ENCODE data around the gene NNT.

GRCh38 chr5:43637416-43637815, 34.4 kb downstream of the NNT start:
- TF ChIP-seq CTCF (IDR thresholded peaks at IDR 0.05 in 2 of 3, conservative IDR thresholded peaks at IDR 0.05 in 1 of 3; ENCODE audit: control insufficient read depth in 2 of 3, extremely low read depth in 1 of 3, insufficient read depth in 1 of 3, low read depth in 3 of 3, low read length in 3 of 3): no peak
- TF ChIP-seq, protein P1, sequence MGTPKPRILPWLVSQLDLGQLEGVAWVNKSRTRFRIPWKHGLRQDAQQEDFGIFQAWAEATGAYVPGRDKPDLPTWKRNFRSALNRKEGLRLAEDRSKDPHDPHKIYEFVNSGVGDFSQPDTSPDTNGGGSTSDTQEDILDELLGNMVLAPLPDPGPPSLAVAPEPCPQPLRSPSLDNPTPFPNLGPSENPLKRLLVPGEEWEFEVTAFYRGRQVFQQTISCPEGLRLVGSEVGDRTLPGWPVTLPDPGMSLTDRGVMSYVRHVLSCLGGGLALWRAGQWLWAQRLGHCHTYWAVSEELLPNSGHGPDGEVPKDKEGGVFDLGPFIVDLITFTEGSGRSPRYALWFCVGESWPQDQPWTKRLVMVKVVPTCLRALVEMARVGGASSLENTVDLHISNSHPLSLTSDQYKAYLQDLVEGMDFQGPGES (IDR thresholded peaks at IDR 0.05): no peak
- TF ChIP-seq, protein P2, sequence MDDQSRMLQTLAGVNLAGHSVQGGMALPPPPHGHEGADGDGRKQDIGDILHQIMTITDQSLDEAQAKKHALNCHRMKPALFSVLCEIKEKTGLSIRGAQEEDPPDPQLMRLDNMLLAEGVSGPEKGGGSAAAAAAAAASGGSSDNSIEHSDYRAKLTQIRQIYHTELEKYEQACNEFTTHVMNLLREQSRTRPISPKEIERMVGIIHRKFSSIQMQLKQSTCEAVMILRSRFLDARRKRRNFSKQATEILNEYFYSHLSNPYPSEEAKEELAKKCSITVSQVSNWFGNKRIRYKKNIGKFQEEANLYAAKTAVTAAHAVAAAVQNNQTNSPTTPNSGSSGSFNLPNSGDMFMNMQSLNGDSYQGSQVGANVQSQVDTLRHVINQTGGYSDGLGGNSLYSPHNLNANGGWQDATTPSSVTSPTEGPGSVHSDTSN (IDR thresholded peaks at IDR 0.05; ENCODE audit: insufficient replicate concordance, low read depth, low read length): no peak
- TF ChIP-seq, protein P3, sequence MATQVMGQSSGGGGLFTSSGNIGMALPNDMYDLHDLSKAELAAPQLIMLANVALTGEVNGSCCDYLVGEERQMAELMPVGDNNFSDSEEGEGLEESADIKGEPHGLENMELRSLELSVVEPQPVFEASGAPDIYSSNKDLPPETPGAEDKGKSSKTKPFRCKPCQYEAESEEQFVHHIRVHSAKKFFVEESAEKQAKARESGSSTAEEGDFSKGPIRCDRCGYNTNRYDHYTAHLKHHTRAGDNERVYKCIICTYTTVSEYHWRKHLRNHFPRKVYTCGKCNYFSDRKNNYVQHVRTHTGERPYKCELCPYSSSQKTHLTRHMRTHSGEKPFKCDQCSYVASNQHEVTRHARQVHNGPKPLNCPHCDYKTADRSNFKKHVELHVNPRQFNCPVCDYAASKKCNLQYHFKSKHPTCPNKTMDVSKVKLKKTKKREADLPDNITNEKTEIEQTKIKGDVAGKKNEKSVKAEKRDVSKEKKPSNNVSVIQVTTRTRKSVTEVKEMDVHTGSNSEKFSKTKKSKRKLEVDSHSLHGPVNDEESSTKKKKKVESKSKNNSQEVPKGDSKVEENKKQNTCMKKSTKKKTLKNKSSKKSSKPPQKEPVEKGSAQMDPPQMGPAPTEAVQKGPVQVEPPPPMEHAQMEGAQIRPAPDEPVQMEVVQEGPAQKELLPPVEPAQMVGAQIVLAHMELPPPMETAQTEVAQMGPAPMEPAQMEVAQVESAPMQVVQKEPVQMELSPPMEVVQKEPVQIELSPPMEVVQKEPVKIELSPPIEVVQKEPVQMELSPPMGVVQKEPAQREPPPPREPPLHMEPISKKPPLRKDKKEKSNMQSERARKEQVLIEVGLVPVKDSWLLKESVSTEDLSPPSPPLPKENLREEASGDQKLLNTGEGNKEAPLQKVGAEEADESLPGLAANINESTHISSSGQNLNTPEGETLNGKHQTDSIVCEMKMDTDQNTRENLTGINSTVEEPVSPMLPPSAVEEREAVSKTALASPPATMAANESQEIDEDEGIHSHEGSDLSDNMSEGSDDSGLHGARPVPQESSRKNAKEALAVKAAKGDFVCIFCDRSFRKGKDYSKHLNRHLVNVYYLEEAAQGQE (IDR thresholded peaks at IDR 0.05; ENCODE audit: low read depth, low read length): no peak
- no peak for TF ChIP-seq E2F4 (IDR thresholded peaks at IDR 0.05; ENCODE audit: low read depth, low read length)
- TF ChIP-seq, protein P4, sequence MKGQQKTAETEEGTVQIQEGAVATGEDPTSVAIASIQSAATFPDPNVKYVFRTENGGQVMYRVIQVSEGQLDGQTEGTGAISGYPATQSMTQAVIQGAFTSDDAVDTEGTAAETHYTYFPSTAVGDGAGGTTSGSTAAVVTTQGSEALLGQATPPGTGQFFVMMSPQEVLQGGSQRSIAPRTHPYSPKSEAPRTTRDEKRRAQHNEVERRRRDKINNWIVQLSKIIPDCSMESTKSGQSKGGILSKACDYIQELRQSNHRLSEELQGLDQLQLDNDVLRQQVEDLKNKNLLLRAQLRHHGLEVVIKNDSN (IDR thresholded peaks at IDR 0.05; ENCODE audit: borderline replicate concordance, extremely low read length, insufficient read depth, low read depth, low read length): no peak
- no peak for TF ChIP-seq POLR2A (IDR thresholded peaks at IDR 0.05; ENCODE audit: low read depth, low read length)
- no peak for TF ChIP-seq SIN3A (IDR thresholded peaks at IDR 0.05; ENCODE audit: low read depth, low read length)
- no peak for TF ChIP-seq TCF7 (IDR thresholded peaks at IDR 0.05; ENCODE audit: borderline replicate concordance)
- no peak for TF ChIP-seq POLR2AphosphoS5 (IDR thresholded peaks at IDR 0.05; ENCODE audit: low read length)

All from GM12878 (cell line).